Natural killer cell (primary cell): ENCODE data around the gene KLHL2. TPM values are rescaled to one million over a fixed set of nuclear protein-coding genes. Genes with fewer than 3 reads are reported as not detected.

Source experiments
- ATAC-seq, 3 donors: fragments of 150-1000 bp in 2 of 3; fragments of 200-7000 bp in 1 of 3; cut with Tn5 transposase; 1 replicate in 1 of 3; 2 replicates in 2 of 3; pipeline ENCODE4 v1.10.0; 2021; ENCODE audit warnings: mild to moderate bottlenecking in 2 of 3, moderate library complexity in 2 of 3
- DNase-seq, 2 donors: peaks; one replicate each; pipeline versions ENCODE4 v3.0.0 to v3.0.0-alpha.2; 2013 to 2021; ENCODE audit warnings: mixed read lengths in 1 of 2
- H3K27ac ChIP-seq: one replicate; pipeline ENCODE4 v1.5.1; 2013; ENCODE audit warnings: mild to moderate bottlenecking, low read length
- H3K27me3 ChIP-seq: one replicate; pipeline ENCODE4 v1.6.1; 2013; ENCODE audit warnings: low read length; ENCODE audit not compliant: control insufficient read depth, insufficient read depth
- H3K36me3 ChIP-seq: one replicate; pipeline ENCODE4 v1.6.1; 2013; ENCODE audit warnings: low read length; ENCODE audit not compliant: control insufficient read depth, insufficient read depth
- H3K4me1 ChIP-seq: one replicate; pipeline ENCODE4 v1.6.1; 2013; ENCODE audit warnings: low read length; ENCODE audit not compliant: control insufficient read depth, insufficient read depth
- H3K4me3 ChIP-seq: one replicate; pipeline ENCODE4 v1.5.1; 2013; ENCODE audit warnings: low read length
- H3K9me3 ChIP-seq: one replicate; pipeline ENCODE4 v1.6.1; 2013; ENCODE audit warnings: low read length; ENCODE audit not compliant: control insufficient read depth, insufficient read depth
- H3K27ac Mint-ChIP-seq, 2 donors: one replicate each; pipeline ENCODE4 v1.8.0; 2022; ENCODE audit warnings: mild to moderate bottlenecking in 2 of 2, mixed read lengths in 2 of 2, moderate library complexity in 1 of 2
- H3K27me3 Mint-ChIP-seq, 2 donors: one replicate each; pipeline ENCODE4 v1.8.0; 2022; ENCODE audit warnings: low read depth in 2 of 2, mixed read lengths in 2 of 2
- H3K36me3 Mint-ChIP-seq: one replicate; pipeline ENCODE4 v1.8.0; 2022; ENCODE audit warnings: mixed read lengths
- H3K4me1 Mint-ChIP-seq, 2 donors: one replicate each; pipeline ENCODE4 v1.8.0; 2022; ENCODE audit warnings: mixed read lengths in 2 of 2
- H3K4me3 Mint-ChIP-seq: one replicate; pipeline ENCODE4 v1.8.0; 2022; ENCODE audit warnings: mild to moderate bottlenecking, moderate library complexity, mixed read lengths
- H3K9me3 Mint-ChIP-seq, 2 donors: one replicate each; pipeline ENCODE4 v1.8.0; 2022; ENCODE audit warnings: mixed read lengths in 2 of 2
- CTCF ChIP-seq: fragments of 200-600 bp; IDR thresholded peaks from one replicate; pipeline ENCODE4 v1.8.0; 2022; ENCODE audit warnings: antibody characterized with exemption
- WGBS: methylation state at CpG from one replicate; pipeline ENCODE4 v1.1.7; 2013; ENCODE audit warnings: missing lambda C conversion rate; ENCODE audit not compliant: insufficient coverage; 5-methylcytosine and 5-hydroxymethylcytosine counted together
- intact Hi-C: fragments of 100-400 bp; cut with micrococcal nuclease; formaldehyde crosslinking; loops from one replicate; pipeline ENCODE4 v1.14.2; 2022
- total RNA-seq, 4 donors: library from RNA; stranded (reverse); fragments of 120-200 nt in 1 of 4; gene quantifications; one replicate each; pipeline versions ENCODE4 v1.2.3 to v1.2.4, GENCODE V29; 2013 to 2022

Gene KLHL2
- total RNA-seq, 3 donors from 2014 or later (not counting 1 experiment from before 2014, with no cell fraction given) = 24.2 to 29.2 (median 25.2) TPM

- no peak for TF ChIP-seq CTCF
- 2% methylated on average over 7 of the region's 7 CpGs for WGBS
- intact Hi-C loops = loop anchor here (5.0 kb wide), 1 partner anchor 121 kb away; the partner anchor contains the start of gene KLHL2
- no peak for DNase-seq
- H3K27me3 Mint-ChIP-seq = no peaks in the 10 kb centered on the region
- H3K9me3 Mint-ChIP-seq = no peaks in the 10 kb centered on the region
- peaks cover 29 to 39% of the 10 kb centered on the region in 2 donors for H3K4me1 Mint-ChIP-seq
- Histone ChIP-seq H3K27me3 (no peaks in the 10 kb centered on the region), H3K4me1 (peaks cover 12% of the 10 kb centered on the region), H3K36me3 (no peaks in the 10 kb centered on the region), H3K4me3 (peak overlapping the region; percentile 85), H3K27ac (peak overlapping the region; percentile 81), H3K9me3 (no peaks in the 10 kb centered on the region)
- H3K27ac Mint-ChIP-seq = no peak overlapping the region
- ATAC-seq = no peak
- H3K36me3 Mint-ChIP-seq = no peaks in the 10 kb centered on the region
- H3K4me3 Mint-ChIP-seq = no peak overlapping the region
Observed at GRCh38 chr4:165328101-165328425, 120.7 kb downstream of the KLHL2 start.

- H3K27me3 Mint-ChIP-seq = no peaks in the 10 kb centered on the region
- Histone ChIP-seq H3K4me3 (no peak overlapping the region), H3K27me3 (no peaks in the 10 kb centered on the region), H3K27ac (no peak overlapping the region), H3K9me3 (no peaks in the 10 kb centered on the region), H3K36me3 (no peaks in the 10 kb centered on the region), H3K4me1 (peaks cover 12% of the 10 kb centered on the region)
- H3K36me3 Mint-ChIP-seq = no peaks in the 10 kb centered on the region
- peaks cover 29 to 39% of the 10 kb centered on the region in 2 donors for H3K4me1 Mint-ChIP-seq
- intact Hi-C loops = loop anchor here (5.0 kb wide), 1 partner anchor 121 kb away; the partner anchor contains the start of gene KLHL2
- no peak for TF ChIP-seq CTCF
- 74% methylated on average over 3 of the region's 4 CpGs for WGBS
- no peaks in the 10 kb centered on the region for H3K9me3 Mint-ChIP-seq
- DNase-seq (no peak), ATAC-seq (no peak)
- H3K27ac Mint-ChIP-seq = no peak overlapping the region
- H3K4me3 Mint-ChIP-seq = no peak overlapping the region
Observed at GRCh38 chr4:165328708-165329107, 121.3 kb downstream of the KLHL2 start.

GRCh38 chr4:165330071-165330470, 122.7 kb downstream of the KLHL2 start:
- no peaks in the 10 kb centered on the region for H3K9me3 ChIP-seq
- 100% methylated on average over 1 of the region's 2 CpGs for WGBS
- no peak for TF ChIP-seq CTCF
- no peaks in the 10 kb centered on the region for H3K27me3 ChIP-seq
- Mint-ChIP-seq H3K36me3 (no peaks in the 10 kb centered on the region), H3K27ac (no peak overlapping the region), H3K4me3 (no peak overlapping the region), H3K4me1 (peaks cover 36 to 39% of the 10 kb centered on the region in 2 donors), H3K27me3 (no peaks in the 10 kb centered on the region), H3K9me3 (no peaks in the 10 kb centered on the region)
- H3K27ac ChIP-seq = no peak overlapping the region
- peaks cover 10% of the 10 kb centered on the region for H3K36me3 ChIP-seq
- peaks cover 12% of the 10 kb centered on the region for H3K4me1 ChIP-seq
- DNase-seq (no peak), ATAC-seq (no peak)
- intact Hi-C loops = no loop called here
- H3K4me3 ChIP-seq = no peak overlapping the region

GRCh38 chr4:165330666-165331065, 123.3 kb downstream of the KLHL2 start:
- Histone ChIP-seq H3K4me3 (no peak overlapping the region), H3K9me3 (no peaks in the 10 kb centered on the region), H3K27ac (no peak overlapping the region), H3K4me1 (peaks cover 12% of the 10 kb centered on the region), H3K27me3 (no peaks in the 10 kb centered on the region), H3K36me3 (peaks cover 12% of the 10 kb centered on the region)
- ATAC-seq (no peak), DNase-seq (no peak)
- Mint-ChIP-seq H3K4me1 (peaks cover 35 to 42% of the 10 kb centered on the region in 2 donors), H3K36me3 (no peaks in the 10 kb centered on the region), H3K9me3 (no peaks in the 10 kb centered on the region), H3K27ac (peak overlapping the region in 1 of 2 donors; percentile 41), H3K27me3 (no peaks in the 10 kb centered on the region), H3K4me3 (no peak overlapping the region)
- 92% methylated on average over 5 of the region's 5 CpGs for WGBS
- no peak for TF ChIP-seq CTCF
- intact Hi-C loops = no loop called here
